ENCODE measurements around the gene CRAMP1.
"Not testable (repeated sequence)": the region's sequence is repeated elsewhere in the genome, so short reads cannot be mapped to it uniquely, and the experiment has no call there.

CRAMP1 gene

GRCh38 chr16:1710811-1711507, 98.8 kb downstream of the CRAMP1 start:
- no peak for DNase-seq (ENCODE audit: low read depth, low spot score)

- no peak for DNase-seq (ENCODE audit: low read depth, low spot score)
Observed at GRCh38 chr16:1712791-1713261, 100.7 kb downstream of the CRAMP1 start.

DNA sequence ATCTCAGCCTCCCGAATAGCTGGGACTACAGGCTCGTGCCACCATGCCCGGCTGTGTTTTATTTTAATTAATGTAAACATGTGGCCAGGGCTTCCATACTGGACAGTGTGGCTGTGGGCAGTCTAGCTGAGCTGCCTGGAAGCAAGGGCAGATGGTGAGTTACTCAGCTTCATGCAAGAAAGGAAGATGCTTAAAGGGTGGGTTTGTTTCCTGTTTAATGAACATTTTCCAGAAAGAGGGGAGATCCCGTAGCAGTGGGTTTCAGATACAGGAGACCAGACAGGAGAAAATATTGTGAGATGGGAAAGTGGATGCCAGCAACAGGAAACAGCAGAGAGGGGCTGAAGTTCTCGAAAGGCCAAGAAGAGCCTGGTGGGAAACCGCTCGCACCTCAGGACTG, 101.2 kb downstream of the CRAMP1 start:
- no peak for DNase-seq (ENCODE audit: low read depth, low spot score)

- no peak for DNase-seq (ENCODE audit: low read depth, low spot score)
Observed at GRCh38 chr16:1713933-1714332, 101.8 kb downstream of the CRAMP1 start.

GRCh38 chr16:1715220-1715619, 103.1 kb downstream of the CRAMP1 start:
- DNase-seq (ENCODE audit: low read depth, low spot score): no peak

GRCh38 chr16:1718236-1718635, 106.1 kb downstream of the CRAMP1 start:
- not testable (repeated sequence) for DNase-seq (ENCODE audit: low read depth, low spot score)

DNA sequence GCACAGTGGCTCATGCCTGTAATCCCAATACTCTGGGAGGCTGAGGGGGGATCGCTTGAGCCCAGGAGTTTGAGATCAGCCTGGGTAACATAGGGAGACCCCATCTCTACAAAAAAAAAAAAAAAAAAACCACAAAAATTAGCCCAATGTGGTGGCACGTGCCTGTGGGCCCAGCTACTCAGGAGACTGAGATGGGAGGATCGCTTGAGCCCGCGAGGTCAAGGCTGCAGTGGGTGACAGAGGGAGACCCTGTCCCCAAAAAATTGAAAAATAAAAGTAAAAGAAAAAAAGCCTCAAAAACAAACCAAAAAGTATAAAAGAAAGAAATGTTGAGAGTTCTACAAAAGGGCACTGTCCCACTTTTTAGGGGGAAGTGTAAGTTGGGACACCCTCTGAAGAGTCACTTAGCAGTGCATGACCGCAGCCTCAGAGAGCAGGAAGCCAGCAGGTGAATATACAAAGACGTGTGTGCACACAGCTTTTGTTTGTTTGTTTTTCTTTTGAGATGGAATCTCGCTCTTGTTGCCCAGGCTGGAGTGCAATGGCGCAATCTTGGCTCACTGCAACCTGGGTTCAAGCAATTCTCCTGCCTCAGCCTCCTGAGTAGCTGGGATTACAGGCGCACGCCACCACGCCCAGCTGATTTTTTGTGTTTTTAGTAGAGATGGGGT, 107.5 kb downstream of the CRAMP1 start:
- DNase-seq (ENCODE audit: low read depth, low spot score): not testable (repeated sequence)

- no peak for DNase-seq (ENCODE audit: low read depth, low spot score)
Observed at GRCh38 chr16:1721372-1721771, 109.2 kb downstream of the CRAMP1 start.

DNA sequence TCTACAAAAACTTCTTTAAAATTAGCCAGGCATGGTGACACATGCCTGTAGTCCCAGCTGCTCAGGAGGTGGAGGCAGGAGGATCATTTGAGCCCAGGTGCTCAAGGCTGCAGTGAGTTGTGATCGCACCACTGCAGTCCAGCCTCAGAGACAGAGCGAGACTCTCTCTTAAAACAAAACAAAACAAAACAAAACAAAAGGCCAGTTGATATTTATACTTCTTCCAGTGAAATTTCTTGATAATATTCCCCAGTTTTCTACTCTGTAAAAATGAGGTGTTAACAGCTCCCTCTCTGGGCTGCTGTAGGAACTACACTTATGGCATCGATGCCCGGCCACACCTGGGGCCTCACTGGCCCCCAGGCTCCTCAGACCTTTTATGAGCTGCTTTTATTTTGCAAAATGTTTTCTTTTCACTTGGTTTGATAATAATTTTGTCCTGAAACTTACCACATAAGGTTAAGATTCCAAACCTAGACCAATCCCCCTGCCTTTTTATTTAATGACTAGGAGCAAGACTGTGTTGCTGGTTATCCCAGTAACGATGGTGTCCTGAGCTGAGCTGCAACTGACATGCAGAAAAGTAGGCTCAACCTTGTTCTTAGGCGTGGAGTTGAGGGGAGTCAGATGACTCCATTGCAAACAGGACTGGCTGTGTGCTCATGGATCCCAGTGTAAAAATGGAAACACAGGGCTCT, 111.4 kb downstream of the CRAMP1 start:
- no peak for DNase-seq (ENCODE audit: low read depth, low spot score)

GRCh38 chr16:1724491-1724890, 112.3 kb downstream of the CRAMP1 start:
- DNase-seq (ENCODE audit: low read depth, low spot score): no peak

- DNase-seq (ENCODE audit: low read depth, low spot score): no peak
Observed at GRCh38 chr16:1726661-1727502, 114.7 kb downstream of the CRAMP1 start.

All from iPS DF 19.7 (cell line).